NK-92 (cell line): ENCODE measurements around the gene OR2A25.

Experiments
- DNase-seq: peaks from one replicate; lab custom pipeline; 2025; ENCODE audit not compliant: unreplicated experiment; lab: John Stamatoyannopoulos, UW

The OR2A25 gene

GRCh38 chr7:144069953-144070352, 342 bp downstream of the OR2A25 start:
- no peak for DNase-seq

DNA sequence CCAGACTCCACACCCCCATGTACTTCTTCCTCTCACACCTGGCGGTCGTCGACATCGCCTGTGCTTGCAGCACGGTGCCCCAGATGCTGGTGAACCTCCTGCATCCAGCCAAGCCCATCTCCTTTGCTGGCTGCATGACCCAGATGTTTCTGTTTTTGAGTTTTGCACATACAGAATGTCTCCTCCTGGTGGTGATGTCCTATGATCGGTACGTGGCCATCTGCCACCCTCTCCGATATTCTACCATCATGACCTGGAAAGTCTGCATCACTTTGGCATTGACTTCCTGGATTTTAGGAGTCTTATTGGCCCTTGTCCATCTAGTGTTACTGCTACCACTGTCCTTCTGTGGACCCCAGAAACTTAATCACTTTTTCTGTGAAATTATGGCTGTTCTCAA, 4.8 kb downstream of the OR2A25 start:
- no peak for DNase-seq

DNA sequence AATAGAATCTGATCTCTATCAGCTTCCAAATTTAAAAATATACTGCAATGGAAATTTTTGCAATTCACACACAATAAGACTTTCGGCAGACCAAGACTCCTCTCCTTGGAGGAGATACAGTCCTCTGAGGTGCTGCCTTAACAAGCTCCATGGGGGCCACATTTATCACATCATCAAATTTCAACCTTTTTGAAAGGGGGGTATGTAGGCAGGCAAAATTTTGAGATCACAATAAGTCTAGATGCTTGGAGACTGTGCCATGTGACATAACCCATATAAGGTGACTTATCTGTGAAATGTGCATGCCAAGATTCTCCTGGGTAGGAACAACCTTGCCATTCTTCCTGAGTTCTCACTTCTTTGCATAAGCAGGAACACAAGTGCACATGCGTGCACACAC, 16.4 kb downstream of the OR2A25 start, which contains the start of gene OR2A12:
Gene OR2A12, plus strand, starts transcription at position 301 of the 400 bp plus-strand sequence. CDS start 8,830 bp downstream, outside the sequence.
- DNase-seq = no peak

- DNase-seq = no peak
Measured at GRCh38 chr7:144086730-144087129, 17.1 kb downstream of the OR2A25 start.

- no peak for DNase-seq
Measured at GRCh38 chr7:144087230-144087629, 17.6 kb downstream of the OR2A25 start.

- DNase-seq = no peak
Measured at GRCh38 chr7:144090667-144091066, 21.1 kb downstream of the OR2A25 start.

- DNase-seq = no peak
Measured at GRCh38 chr7:144098776-144099175, 29.2 kb downstream of the OR2A25 start.

- DNase-seq = no peak
Measured at GRCh38 chr7:144100607-144101006, 31.0 kb downstream of the OR2A25 start.

DNA sequence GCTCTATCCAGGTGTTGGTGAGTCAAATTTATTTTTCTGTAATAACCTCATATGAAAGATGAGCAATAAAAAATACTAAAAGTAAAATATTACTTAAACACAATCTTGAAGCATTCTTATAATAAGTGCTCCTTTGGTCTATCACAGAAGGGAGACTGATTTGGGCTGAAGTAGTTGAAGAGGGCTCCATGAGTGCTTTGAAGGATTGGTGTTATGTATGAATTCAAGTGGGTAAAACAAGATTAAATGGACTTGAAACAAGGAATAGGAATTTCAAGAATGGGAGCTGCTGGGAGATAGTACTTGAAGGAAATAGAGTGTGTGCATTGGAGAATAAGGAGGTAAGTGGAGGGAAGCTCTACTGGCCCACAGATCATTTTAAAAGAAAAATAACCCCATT, 32.4 kb downstream of the OR2A25 start:
- DNase-seq = no peak

GRCh38 chr7:144105211-144105610, 35.6 kb downstream of the OR2A25 start:
- DNase-seq = no peak

GRCh38 chr7:144109283-144109682, 39.7 kb downstream of the OR2A25 start, which contains the start of gene OR2A2:
Gene OR2A2 (plus strand): TSS chr7:144109583. CDS start chr7:144109583, 0 bp downstream.
- no peak for DNase-seq

- DNase-seq = no peak
Measured at GRCh38 chr7:144110272-144110671, 40.7 kb downstream of the OR2A25 start.

DNA sequence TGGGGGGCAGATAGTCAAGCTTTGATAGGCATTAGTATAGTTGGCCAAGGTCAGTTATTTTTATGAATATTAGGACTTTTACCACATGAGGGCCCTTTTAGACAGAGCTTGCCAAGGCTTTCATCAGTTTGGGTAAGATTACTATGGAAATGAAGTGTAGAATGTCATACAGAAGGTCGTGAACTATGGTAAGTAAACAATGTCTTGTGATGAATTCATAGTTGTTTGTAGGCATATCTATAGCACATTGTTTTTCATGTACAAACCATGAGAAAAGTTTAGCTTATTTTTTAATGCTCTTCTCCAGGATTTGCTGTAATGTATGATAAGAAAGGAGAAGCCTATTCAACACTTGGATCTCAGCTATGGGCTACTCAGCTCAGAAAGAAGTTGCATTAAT, 44.0 kb downstream of the OR2A25 start:
- no peak for DNase-seq

- DNase-seq = no peak
Measured at GRCh38 chr7:144118341-144118740, 48.7 kb downstream of the OR2A25 start.

DNA sequence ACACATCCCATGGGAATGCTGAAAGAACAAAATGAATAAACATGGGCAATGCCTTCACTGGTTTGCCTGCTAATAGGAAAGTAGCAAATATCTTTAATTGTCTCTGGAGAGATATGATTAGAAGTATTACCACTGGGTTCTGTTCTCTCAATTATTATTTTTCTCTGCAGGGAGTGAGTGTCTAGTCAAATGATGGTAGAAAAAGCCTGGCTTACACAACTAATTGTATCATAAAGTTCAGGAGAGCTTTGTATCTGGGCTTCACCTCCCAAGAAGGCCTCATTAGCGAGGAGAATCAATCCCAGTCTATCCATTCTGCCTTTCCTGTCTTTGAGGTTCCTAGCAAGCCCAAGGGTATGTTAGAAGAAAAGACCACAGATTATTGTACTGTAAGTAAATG, 53.3 kb downstream of the OR2A25 start, which contains the start of gene OR2A14:
Gene OR2A14, plus strand, starts transcription at position 301 of the 400 bp plus-strand sequence. CDS start 5,937 bp downstream, outside the sequence.
- DNase-seq = no peak
